Thyroid gland (tissue), 4 donors: ENCODE results near the gene PRDM2. TPM values are rescaled to one million over a fixed set of nuclear protein-coding genes. Genes with fewer than 3 reads are reported as not detected.

Experiments
- DNase-seq, 2 donors: peaks; one replicate each; pipeline ENCODE4 v3.0.0-alpha.2; 2019
- H3K27ac ChIP-seq, 3 donors: fragments of 200-600 bp; sonication (generic); 1 replicate in 2 of 3; 2 replicates in 1 of 3; pipeline ENCODE4 v1.5.1; 2016 to 2019; ENCODE audit warnings: mild to moderate bottlenecking in 1 of 3, moderate library complexity in 1 of 3
- H3K27me3 ChIP-seq: fragments of 200-600 bp; sonication (generic); one replicate; pipeline ENCODE4 v1.5.1; 2019
- H3K36me3 ChIP-seq, 2 donors: fragments of 200-600 bp; sonication (generic); one replicate each; pipeline ENCODE4 v1.5.1; 2016 to 2019
- H3K4me1 ChIP-seq, 2 donors: fragments of 200-600 bp; sonication (generic); one replicate each; pipeline ENCODE4 v1.5.1; 2017 to 2019
- H3K4me3 ChIP-seq, 3 donors: fragments of 200-600 bp; sonication (generic); replicated peaks in 1 of 3; 1 replicate in 2 of 3; 2 replicates in 1 of 3; pipeline ENCODE4 v1.5.1; 2016; ENCODE audit warnings: mild to moderate bottlenecking in 1 of 3
- H3K9me3 ChIP-seq: fragments of 200-600 bp; sonication (generic); one replicate; pipeline ENCODE4 v1.5.1; 2017
- POLR2A ChIP-seq, 2 donors: fragments of 450-650 bp; IDR thresholded peaks; one replicate each; pipeline ENCODE4 v1.6.1; 2017; ENCODE audit warnings: antibody characterized with exemption in 2 of 2, mild to moderate bottlenecking in 2 of 2, moderate library complexity in 1 of 2
- WGBS, 2 donors: methylation state at CpG; one replicate each; pipeline ENCODE4 v1.1.5; 2017; 5-methylcytosine and 5-hydroxymethylcytosine counted together
- intact Hi-C: fragments of 100-400 bp; cut with DNase I; formaldehyde crosslinking; loops from one replicate; pipeline ENCODE4 v1.15.1; 2023
- total RNA-seq, 4 donors: library from RNA; depleted of rRNA; stranded (reverse); fragments of >200 nt; gene quantifications; one replicate each; pipeline ENCODE4 v1.2.3, GENCODE V29; 2016
- TF ChIP-seq, protein P1 (sequence below), 6 experiments: fragments of 200-600 bp in 3 of 6; fragments of 450-650 bp in 3 of 6; sonication (generic) in 3 of 6; IDR thresholded peaks; one replicate each; pipeline ENCODE4 v1.5.1; 2016 to 2019; ENCODE audit warnings: antibody characterized with exemption in 6 of 6, mild to moderate bottlenecking in 2 of 6, inconsistent platforms in 1 of 6, moderate library complexity in 1 of 6

PRDM2 gene
- total RNA-seq, 4 donors from 2014 or later, result 39.5 to 63.9 (median 45.4) TPM

- DNase-seq, result no peak
- Histone ChIP-seq H3K27me3 (no peaks in the 10 kb centered on the region), H3K36me3 (no peaks in the 10 kb centered on the region), H3K27ac (no peak overlapping the region), H3K4me3 (no peak overlapping the region), H3K4me1 (peaks cover 4 to 5% of the 10 kb centered on the region in 2 donors), H3K9me3 (no peaks in the 10 kb centered on the region)
- 89 to 95% methylated on average over 9 of the region's 9 CpGs for WGBS, 2 donors
- intact Hi-C loops, result no loop called here
- no peak for TF ChIP-seq POLR2A (IDR thresholded peaks at IDR 0.05)
- TF ChIP-seq, protein P1, sequence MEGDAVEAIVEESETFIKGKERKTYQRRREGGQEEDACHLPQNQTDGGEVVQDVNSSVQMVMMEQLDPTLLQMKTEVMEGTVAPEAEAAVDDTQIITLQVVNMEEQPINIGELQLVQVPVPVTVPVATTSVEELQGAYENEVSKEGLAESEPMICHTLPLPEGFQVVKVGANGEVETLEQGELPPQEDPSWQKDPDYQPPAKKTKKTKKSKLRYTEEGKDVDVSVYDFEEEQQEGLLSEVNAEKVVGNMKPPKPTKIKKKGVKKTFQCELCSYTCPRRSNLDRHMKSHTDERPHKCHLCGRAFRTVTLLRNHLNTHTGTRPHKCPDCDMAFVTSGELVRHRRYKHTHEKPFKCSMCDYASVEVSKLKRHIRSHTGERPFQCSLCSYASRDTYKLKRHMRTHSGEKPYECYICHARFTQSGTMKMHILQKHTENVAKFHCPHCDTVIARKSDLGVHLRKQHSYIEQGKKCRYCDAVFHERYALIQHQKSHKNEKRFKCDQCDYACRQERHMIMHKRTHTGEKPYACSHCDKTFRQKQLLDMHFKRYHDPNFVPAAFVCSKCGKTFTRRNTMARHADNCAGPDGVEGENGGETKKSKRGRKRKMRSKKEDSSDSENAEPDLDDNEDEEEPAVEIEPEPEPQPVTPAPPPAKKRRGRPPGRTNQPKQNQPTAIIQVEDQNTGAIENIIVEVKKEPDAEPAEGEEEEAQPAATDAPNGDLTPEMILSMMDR (IDR thresholded peaks at IDR 0.05), result no peak
Observed at GRCh38 chr1:13703558-13704490, 3.8 kb downstream of the PRDM2 start.

GRCh38 chr1:13706046-13706445 is 6.1 kb downstream of the PRDM2 start:
- 87 to 90% methylated on average over 2 of the region's 2 CpGs for WGBS, 2 donors
- no peaks in the 10 kb centered on the region for H3K9me3 ChIP-seq
- H3K4me1 ChIP-seq, result no peaks in the 10 kb centered on the region

GRCh38 chr1:13707164-13707563 is 7.2 kb downstream of the PRDM2 start:
- Histone ChIP-seq H3K27ac (no peak overlapping the region), H3K36me3 (no peaks in the 10 kb centered on the region), H3K4me3 (no peak overlapping the region), H3K9me3 (no peaks in the 10 kb centered on the region), H3K4me1 (no peaks in the 10 kb centered on the region), H3K27me3 (no peaks in the 10 kb centered on the region)
- intact Hi-C loops, result no loop called here
- TF ChIP-seq, protein P1 (IDR thresholded peaks at IDR 0.05), result no peak
- no peak for TF ChIP-seq POLR2A (IDR thresholded peaks at IDR 0.05)
- DNase-seq, result no peak
- WGBS, 2 donors, result 77 to 82% methylated on average over 3 of the region's 3 CpGs

More at GRCh38 chr1:13706046-13706445, 6.1 kb downstream of the PRDM2 start:
- no peak overlapping the region for H3K4me3 ChIP-seq
- intact Hi-C loops, result no loop called here
- DNase-seq, result no peak
- TF ChIP-seq, protein P1 (IDR thresholded peaks at IDR 0.05), result no peak
- no peak for TF ChIP-seq POLR2A (IDR thresholded peaks at IDR 0.05)
- H3K27me3 ChIP-seq, result no peaks in the 10 kb centered on the region
- H3K36me3 ChIP-seq, result no peaks in the 10 kb centered on the region
- no peak overlapping the region for H3K27ac ChIP-seq

DNA sequence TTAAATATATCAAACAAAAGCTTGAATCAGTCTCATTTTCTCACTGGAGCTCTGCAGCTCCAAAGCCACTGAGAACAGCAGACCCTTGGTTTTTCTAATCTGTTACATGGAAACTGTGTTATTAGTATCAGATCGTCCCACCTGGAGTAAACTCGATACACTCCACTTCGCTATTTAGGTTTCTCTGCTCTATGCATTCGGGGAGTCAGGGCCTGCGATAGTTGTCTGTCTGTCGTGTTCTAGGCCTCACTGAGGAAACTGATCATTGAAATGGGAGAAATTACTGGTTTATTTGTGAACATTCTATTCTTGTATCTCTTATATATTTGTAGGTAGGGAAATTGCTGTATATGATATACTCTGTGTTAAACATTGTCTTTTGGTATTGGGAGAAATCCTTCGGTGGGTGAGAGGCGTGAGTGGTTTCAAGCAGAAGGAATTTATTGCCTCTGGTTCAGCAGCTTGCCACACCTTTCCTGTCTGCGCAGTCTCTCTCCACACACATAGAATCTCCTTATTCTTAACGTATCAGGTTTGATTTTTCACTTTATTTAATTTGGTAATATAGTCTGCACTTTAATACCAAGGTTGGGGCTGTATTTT is 8.5 kb downstream of the PRDM2 start:
- Histone ChIP-seq H3K9me3 (no peaks in the 10 kb centered on the region), H3K27ac (no peak overlapping the region), H3K27me3 (no peaks in the 10 kb centered on the region), H3K4me3 (no peak overlapping the region), H3K4me1 (no peaks in the 10 kb centered on the region), H3K36me3 (no peaks in the 10 kb centered on the region)
- WGBS, 2 donors, result 94 to 95% methylated on average over 10 of the region's 10 CpGs
- no peak for TF ChIP-seq POLR2A (IDR thresholded peaks at IDR 0.05)
- TF ChIP-seq, protein P1 (IDR thresholded peaks at IDR 0.05), result no peak
- DNase-seq, result no peak
- intact Hi-C loops, result no loop called here

- Histone ChIP-seq H3K4me3 (no peak overlapping the region), H3K36me3 (no peaks in the 10 kb centered on the region), H3K27me3 (no peaks in the 10 kb centered on the region), H3K9me3 (no peaks in the 10 kb centered on the region), H3K27ac (no peak overlapping the region), H3K4me1 (no peaks in the 10 kb centered on the region)
- 93 to 94% methylated on average over 2 of the region's 2 CpGs for WGBS, 2 donors
- DNase-seq, result no peak
- intact Hi-C loops, result no loop called here
- TF ChIP-seq, protein P1 (IDR thresholded peaks at IDR 0.05), result no peak
- TF ChIP-seq POLR2A (IDR thresholded peaks at IDR 0.05), result no peak
Observed at GRCh38 chr1:13710086-13710485, 10.1 kb downstream of the PRDM2 start.
